K562 (cell line): ENCODE results near the gene GRHPR. TPM values are rescaled to one million over a fixed set of nuclear protein-coding genes. Genes with fewer than 3 reads are reported as not detected.

Experiments used
- CBX8 ChIP-seq: fragments of 200-600 bp; sonication (generic); IDR thresholded peaks from 2 replicates; pipeline ENCODE4 v1.6.1; 2012; ENCODE audit warnings: borderline replicate concordance, mixed run types, low read depth, mild to moderate bottlenecking, moderate library complexity, mixed read lengths, low read length, control low read depth, inconsistent platforms; ENCODE audit not compliant: poor library complexity, severe bottlenecking; ENCODE audit errors: extremely low read depth
- CC2D1A ChIP-seq: fragments of 450-650 bp; IDR thresholded peaks from 2 replicates; pipeline ENCODE4 v1.6.1; 2017; ENCODE audit warnings: mild to moderate bottlenecking
- ELF4 ChIP-seq: fragments of 450-650 bp; formaldehyde crosslinking; IDR thresholded peaks from 2 replicates; pipeline ENCODE4 v1.4.0; 2022; ENCODE audit warnings: missing genetic modification characterization
- FIP1L1 ChIP-seq: fragments of 200-400 bp; formaldehyde crosslinking; IDR thresholded peaks from 2 replicates; pipeline ENCODE4 v1.6.1; 2018; ENCODE audit warnings: mild to moderate bottlenecking, low read depth, low read length; ENCODE audit not compliant: poor library complexity, severe bottlenecking
- FUS ChIP-seq: fragments of 200-400 bp; formaldehyde crosslinking; optimal IDR thresholded peaks from 2 replicates; pipeline ENCODE3; 2017; ENCODE audit warnings: low read depth, low read length
- HCFC1 ChIP-seq: IDR thresholded peaks from 2 replicates; pipeline ENCODE4 v1.6.1; 2012; ENCODE audit warnings: low read depth, low read length, improper control_type of control experiment
- JUND ChIP-seq, 2 experiments: IDR thresholded peaks; 2 replicates in 1 of 2; 3 replicates in 1 of 2; pipeline ENCODE4 v1.6.1; 2011; ENCODE audit warnings: borderline replicate concordance in 2 of 2, low read depth in 2 of 2, low read length in 2 of 2, improper control_type of control experiment in 1 of 2, missing biosample characterization in 1 of 2, missing genetic modification characterization in 1 of 2, missing genetic modification reagents in 1 of 2
- KDM4B ChIP-seq, 2 experiments: fragments of 450-650 bp in 1 of 2; sonication (generic) in 1 of 2; IDR thresholded peaks; 2 replicates each; pipeline ENCODE4 v1.6.1; 2016 to 2017; ENCODE audit warnings: borderline replicate concordance in 2 of 2, antibody characterized with exemption in 1 of 2, low read depth in 1 of 2, mild to moderate bottlenecking in 1 of 2
- L3MBTL2 ChIP-seq: fragments of 450-650 bp; IDR thresholded peaks from 2 replicates; pipeline ENCODE4 v1.6.1; 2016; ENCODE audit warnings: mild to moderate bottlenecking, moderate library complexity
- LCOR ChIP-seq: sonication (generic); formaldehyde crosslinking; IDR thresholded peaks from 2 replicates; pipeline ENCODE4 v1.8.0; 2022; ENCODE audit warnings: mild to moderate bottlenecking, missing genetic modification reagents
- MEIS2 ChIP-seq: fragments of 450-650 bp; IDR thresholded peaks from 2 replicates; pipeline ENCODE4 v1.6.1; 2014; ENCODE audit warnings: mild to moderate bottlenecking; ENCODE audit not compliant: partially characterized antibody
- NR0B1 ChIP-seq: fragments of 450-650 bp; IDR thresholded peaks from one replicate; pipeline ENCODE4 v1.6.1; 2018; ENCODE audit warnings: mild to moderate bottlenecking, moderate library complexity; ENCODE audit not compliant: partially characterized antibody
- TBL1XR1 ChIP-seq, 2 experiments: IDR thresholded peaks; 2 replicates each; pipeline ENCODE4 v1.6.1; 2012; ENCODE audit warnings: improper control_type of control experiment in 2 of 2, low read length in 2 of 2, mild to moderate bottlenecking in 1 of 2
- TCF7L2 ChIP-seq: fragments of 150-350 bp; IDR thresholded peaks from 2 replicates; pipeline ENCODE4 v1.6.1; 2016; ENCODE audit warnings: low read depth, mild to moderate bottlenecking, low read length, moderate library complexity
- TEAD1 ChIP-seq, 2 experiments: fragments of 450-650 bp in 1 of 2; sonication (generic) in 1 of 2; formaldehyde crosslinking; IDR thresholded peaks; 2 replicates each; pipeline versions ENCODE4 v1.4.0 to v1.8.0; 2020 to 2022; ENCODE audit warnings: mild to moderate bottlenecking in 2 of 2, missing genetic modification reagents in 1 of 2
- YBX1 ChIP-seq: fragments of 450-650 bp; IDR thresholded peaks from 2 replicates; pipeline ENCODE4 v1.7.1; 2016; ENCODE audit warnings: mild to moderate bottlenecking
- ZBTB5 ChIP-seq: fragments of 450-650 bp; IDR thresholded peaks from 2 replicates; pipeline ENCODE4 v1.6.1; 2017; ENCODE audit warnings: antibody characterized with exemption
- ZC3H8 ChIP-seq: fragments of 450-650 bp; IDR thresholded peaks from 2 replicates; pipeline ENCODE4 v1.6.1; 2017
- ZNF124 ChIP-seq: sonication (generic); formaldehyde crosslinking; IDR thresholded peaks from 2 replicates; pipeline ENCODE4 v1.8.1; 2022; ENCODE audit warnings: missing genetic modification reagents
- ZNF263 ChIP-seq: sonication (generic); formaldehyde crosslinking; IDR thresholded peaks from 2 replicates; pipeline ENCODE4 v1.8.0; 2022; ENCODE audit warnings: mild to moderate bottlenecking, missing genetic modification reagents, borderline replicate concordance
- ZNF583 ChIP-seq: fragments of 250-450 bp; sonication (Bioruptor Pico); IDR thresholded peaks from 2 replicates; pipeline ENCODE4 v1.4.0; 2020
- polyA plus RNA-seq, 8 experiments: library from polyadenylated mRNA; depleted of rRNA in 4 of 8; stranded (reverse) in 5 of 8; unstranded in 3 of 8; fragments of >200 nt; fragmentation: Nextera tagmentation in 2 of 8; fragmentation: Illumina TruSeq in 1 of 8; extraction: Ambion mirVana in 2 of 8; extraction: Trizol in 1 of 8; gene quantifications; 2 replicates each; pipeline versions ENCODE4 v1.2.1 to v1.2.3, GENCODE V29; 2011 to 2014; ENCODE audit warnings: inconsistent platforms in 1 of 8, missing spikeins in 1 of 8
- total RNA-seq, 7 experiments: library from RNA; depleted of rRNA in 6 of 7; stranded (reverse); fragments of >200 nt in 6 of 7; fragmentation: Illumina TruSeq in 2 of 7; extraction: Trizol in 2 of 7; gene quantifications; 2 replicates each; pipeline versions ENCODE4 v1.2.1 to v1.2.3, GENCODE V29; 2011 to 2021; ENCODE audit warnings: low replicate concordance in 1 of 7
- TF ChIP-seq, protein P1 (sequence below): fragments of 450-650 bp; IDR thresholded peaks from 2 replicates; pipeline ENCODE4 v1.6.1; 2016
- TF ChIP-seq, protein P2 (sequence below): sonication (generic); formaldehyde crosslinking; IDR thresholded peaks from 2 replicates; pipeline ENCODE4 v1.8.1; 2022; ENCODE audit warnings: missing genetic modification reagents

GRHPR gene
- total and polyA plus RNA-seq, 9 of the 15 experiments (the other 6 are each of a cell fraction or from before 2014, with no cell fraction given) = 38.9 to 144 (median 120) TPM

DNA sequence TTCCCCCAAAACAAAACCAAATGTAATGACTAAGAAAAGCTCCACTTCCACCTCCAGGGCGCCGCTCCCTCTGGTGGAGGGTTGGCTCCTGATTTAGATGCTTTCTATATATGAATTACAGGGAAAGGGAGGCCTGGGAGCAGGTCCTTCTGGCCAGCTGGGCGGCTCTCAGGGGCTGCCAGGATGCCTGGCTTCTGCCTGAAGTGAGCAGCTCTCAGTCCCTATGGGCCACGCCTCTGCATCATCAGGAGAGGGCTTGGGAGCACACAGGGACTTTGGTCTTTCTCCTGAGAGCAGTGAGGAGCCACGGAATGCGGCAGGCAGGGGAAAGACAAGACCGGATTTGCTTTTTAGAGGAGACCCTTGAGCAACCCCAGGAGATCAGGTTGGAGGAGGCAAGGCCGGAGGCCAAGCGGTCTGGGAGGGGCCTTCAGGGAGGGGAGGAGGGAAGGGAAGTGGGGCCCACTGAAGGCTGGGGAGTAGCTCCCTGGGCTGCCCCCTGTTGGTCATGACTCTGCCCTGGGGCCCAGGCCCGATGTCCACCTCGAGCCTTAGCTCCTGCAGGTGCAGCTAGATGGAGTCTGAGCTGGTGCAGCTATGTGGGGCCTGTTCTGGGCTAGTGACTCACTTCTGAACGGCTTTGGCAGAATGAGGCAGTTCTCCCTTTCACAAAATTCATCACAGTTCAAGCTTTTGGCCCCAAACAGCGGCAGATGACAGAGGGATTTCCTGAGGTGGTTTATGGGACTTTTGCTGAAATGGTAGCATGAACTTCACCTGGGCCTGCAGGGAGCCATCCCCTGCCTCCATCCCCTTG is 11.3 kb upstream of the GRHPR start (continued):
- TF ChIP-seq NR0B1 (no peak), ZBTB5 (no peak), TEAD1 (CRISPR knock-in tag; IDR thresholded peaks at IDR 0.05) (peak in 1 of 2 experiments; percentile 33; a peak in 1 of 4 replicates), CBX8 (no peak), JUND (IDR thresholded peaks at IDR 0.05; ENCODE audit: borderline replicate concordance, low read depth, low read length) (0 out of 2 replicates have a peak, but pooled peaks have one; percentile 25), JUND (tag; IDR thresholded peaks at IDR 0.05; ENCODE audit: borderline replicate concordance, low read depth, low read length) (no peak), HCFC1 (no peak), L3MBTL2 (0 out of 2 replicates have a peak, but pooled peaks have one; percentile 21), ELF4 (CRISPR knock-in tag) (no peak), KDM4B (IDR thresholded peaks at IDR 0.05; ENCODE audit: borderline replicate concordance in 2 of 2, low read depth in 1 of 2) (no peak), TBL1XR1 (IDR thresholded peaks at IDR 0.05; ENCODE audit: low read length in 2 of 2) (no peak), TCF7L2 (no peak), CC2D1A (no peak), ZNF263 (0 out of 2 replicates have a peak, but pooled peaks have one; percentile 46), ZNF583 (CRISPR knock-in tag) (no peak), FUS (no peak), FIP1L1 (no peak), LCOR (no peak), ZC3H8 (no peak), ZNF124 (no peak), MEIS2 (no peak), YBX1 (no peak)
- TF ChIP-seq, protein P1, sequence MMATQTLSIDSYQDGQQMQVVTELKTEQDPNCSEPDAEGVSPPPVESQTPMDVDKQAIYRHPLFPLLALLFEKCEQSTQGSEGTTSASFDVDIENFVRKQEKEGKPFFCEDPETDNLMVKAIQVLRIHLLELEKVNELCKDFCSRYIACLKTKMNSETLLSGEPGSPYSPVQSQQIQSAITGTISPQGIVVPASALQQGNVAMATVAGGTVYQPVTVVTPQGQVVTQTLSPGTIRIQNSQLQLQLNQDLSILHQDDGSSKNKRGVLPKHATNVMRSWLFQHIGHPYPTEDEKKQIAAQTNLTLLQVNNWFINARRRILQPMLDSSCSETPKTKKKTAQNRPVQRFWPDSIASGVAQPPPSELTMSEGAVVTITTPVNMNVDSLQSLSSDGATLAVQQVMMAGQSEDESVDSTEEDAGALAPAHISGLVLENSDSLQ = no peak
- TF ChIP-seq, protein P2, sequence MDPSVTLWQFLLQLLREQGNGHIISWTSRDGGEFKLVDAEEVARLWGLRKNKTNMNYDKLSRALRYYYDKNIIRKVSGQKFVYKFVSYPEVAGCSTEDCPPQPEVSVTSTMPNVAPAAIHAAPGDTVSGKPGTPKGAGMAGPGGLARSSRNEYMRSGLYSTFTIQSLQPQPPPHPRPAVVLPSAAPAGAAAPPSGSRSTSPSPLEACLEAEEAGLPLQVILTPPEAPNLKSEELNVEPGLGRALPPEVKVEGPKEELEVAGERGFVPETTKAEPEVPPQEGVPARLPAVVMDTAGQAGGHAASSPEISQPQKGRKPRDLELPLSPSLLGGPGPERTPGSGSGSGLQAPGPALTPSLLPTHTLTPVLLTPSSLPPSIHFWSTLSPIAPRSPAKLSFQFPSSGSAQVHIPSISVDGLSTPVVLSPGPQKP (CRISPR knock-in tag) = no peak
